NCI-H1092 (cell line): ENCODE measurements around the gene LRRK1.
"Not testable (repeated sequence)": the region's sequence is repeated elsewhere in the genome, so short reads cannot be mapped to it uniquely, and the experiment has no call there.

Experiments
- DNase-seq: peaks from one replicate; lab custom pipeline; 2025; lab: John Stamatoyannopoulos, UW

LRRK1 gene

DNA sequence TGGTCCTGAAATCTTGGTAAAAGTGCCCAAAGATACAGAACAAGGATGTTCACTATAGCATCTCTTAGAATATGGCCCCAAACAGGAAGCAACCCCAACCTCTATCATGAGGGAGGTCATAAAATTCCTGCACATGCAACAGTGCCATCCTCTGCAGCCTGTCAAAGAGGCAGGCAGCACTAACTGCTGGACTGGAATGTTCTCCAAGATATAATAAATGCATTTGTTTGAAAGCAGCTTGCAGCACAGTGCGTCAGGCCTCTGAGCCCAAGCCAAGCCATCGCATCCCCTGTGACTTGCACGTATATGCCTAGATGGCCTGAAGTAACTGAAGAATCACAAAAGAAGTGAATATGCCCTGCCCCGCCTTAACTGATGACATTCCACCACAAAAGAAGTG is 153.1 kb downstream of the LRRK1 start:
- DNase-seq = not testable (repeated sequence)

DNA sequence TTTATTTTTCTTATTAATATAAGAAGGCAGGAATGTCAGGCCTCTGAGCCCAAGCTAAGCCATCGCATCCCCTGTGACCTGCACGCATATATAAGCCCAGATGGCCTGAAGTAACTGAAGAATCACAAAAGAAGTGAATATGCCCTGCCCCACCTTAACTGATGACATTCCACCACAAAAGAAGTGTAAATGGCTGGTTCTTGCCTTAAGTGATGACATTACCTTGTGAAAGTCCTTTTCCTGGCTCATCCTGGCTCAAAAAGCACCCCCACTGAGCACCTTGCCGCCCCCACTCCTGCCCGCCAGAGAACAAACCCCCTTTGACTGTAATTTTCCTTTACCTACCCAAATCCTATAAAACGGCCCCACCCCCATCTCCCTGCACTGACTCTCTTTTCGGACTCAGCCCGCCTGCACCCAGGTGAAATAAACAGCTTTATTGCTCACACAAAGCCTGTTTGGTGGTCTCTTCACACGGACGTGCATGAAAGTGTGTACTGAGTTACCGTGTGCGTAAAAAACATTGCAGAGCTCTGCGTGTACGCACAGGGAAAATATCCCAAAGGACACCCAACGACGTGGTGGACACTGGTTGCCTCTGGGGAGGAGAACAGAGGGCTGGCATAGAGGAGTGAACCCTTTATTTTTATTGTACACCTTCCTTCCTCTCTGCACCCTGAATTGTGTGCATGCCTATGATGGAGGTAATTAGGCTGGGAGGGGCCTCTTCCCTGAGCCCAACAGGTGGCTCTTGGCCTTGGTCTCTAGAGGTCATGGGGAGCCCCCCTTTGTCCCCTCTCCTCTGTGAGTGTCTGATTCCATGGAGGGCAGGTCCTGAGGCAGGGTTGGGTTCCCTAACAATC is 158.9 kb downstream of the LRRK1 start:
- not testable (repeated sequence) for DNase-seq

DNA sequence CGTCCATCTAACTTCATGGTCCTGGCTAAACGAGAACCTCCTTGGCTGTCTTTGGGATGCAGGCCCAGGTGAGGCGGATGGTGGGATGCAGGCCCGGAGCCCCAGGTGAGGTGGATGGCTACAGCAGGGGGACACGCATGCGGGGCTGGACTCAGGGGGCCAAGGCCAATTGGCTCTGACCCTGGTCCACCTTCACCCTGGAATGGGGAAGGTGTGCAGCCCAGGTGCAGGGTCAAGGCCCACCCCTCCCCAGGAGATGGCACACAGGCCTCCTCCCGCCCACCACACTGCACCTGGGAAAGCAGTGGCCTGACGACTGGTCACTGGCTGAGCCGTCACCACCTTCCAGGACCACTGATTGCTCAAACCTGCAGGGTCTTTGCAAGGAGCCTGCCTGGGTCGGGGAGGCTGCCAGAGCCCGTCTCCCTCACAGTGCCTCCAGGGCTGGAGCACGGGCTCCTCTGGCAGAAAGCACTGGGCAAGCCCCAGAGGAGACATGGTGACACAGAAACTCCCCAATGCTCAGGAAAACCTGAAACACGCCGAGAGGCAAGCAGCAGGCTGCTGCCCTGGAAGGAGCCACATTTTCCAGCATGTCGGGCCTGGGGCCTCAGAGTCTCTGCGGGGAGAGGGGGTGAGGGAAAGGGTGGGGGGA is 159.6 kb downstream of the LRRK1 start:
- DNase-seq = no peak

DNA sequence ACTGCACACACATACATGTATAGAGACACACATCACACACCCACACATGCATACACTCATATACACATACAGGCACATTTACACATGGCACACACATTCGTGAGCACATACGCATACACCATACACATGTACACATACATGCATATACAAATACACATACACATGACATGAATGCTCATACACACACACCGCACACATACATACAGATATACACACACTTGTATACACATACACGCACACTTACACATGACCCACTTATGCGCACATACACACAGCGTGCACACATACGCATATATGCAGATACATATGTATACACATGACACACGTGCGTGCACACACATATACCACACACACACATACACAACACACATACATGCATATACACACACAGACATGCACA is 162.7 kb downstream of the LRRK1 start:
- DNase-seq = no peak

DNA sequence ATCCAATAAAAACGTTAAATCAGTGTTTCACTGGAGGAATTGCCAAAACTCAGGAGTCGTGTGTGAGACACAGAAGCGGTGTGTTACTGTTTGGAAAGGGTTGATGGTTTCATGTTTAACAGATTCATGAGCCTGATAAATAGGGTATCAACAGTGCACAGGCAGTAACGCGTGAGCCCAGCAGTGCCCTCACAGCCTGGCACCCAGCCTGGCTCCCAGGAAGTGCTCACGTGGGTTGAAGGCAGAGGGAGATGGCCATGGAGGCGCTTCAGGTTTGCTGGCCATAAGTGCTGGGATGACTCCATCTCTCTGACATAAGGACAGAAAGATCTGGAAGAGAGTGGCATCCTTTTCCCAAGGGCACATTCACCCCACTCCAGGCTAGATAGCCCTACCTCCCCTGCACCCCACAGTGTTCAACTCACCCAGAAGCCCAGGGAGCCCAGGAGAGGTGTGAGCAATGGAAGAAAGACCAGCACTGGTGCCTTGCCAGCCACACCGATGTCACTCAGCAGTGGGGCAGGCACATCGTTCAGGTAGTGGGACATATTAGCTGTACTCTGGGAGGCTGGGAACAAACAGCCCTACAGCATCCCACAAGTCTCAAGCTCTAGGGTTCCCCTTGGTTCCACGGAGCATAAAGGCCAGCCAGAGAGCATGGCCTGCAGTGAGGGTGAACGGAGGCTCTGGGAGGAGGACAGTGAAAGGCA is 164.3 kb downstream of the LRRK1 start:
- DNase-seq = no peak

DNA sequence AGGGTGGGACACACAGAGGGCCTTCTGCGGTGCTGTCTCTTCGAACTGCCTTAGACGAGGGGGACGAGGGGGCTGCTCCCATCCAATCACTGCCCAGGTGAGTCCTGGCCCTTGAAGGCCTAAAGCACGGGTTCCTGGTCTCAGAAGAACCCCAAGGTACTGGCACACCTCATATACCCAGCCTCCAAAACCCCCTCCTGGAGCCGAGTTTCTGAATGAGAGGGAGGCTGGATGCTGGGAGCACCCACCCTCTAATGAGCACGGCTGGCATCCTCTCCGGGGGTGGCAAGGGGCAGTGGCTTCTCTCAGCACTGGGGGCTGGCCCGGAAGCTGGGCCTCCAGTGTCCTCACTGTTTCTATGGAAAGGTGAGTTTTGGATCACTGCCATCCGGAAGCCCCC is 165.6 kb downstream of the LRRK1 start:
- no peak for DNase-seq

DNA sequence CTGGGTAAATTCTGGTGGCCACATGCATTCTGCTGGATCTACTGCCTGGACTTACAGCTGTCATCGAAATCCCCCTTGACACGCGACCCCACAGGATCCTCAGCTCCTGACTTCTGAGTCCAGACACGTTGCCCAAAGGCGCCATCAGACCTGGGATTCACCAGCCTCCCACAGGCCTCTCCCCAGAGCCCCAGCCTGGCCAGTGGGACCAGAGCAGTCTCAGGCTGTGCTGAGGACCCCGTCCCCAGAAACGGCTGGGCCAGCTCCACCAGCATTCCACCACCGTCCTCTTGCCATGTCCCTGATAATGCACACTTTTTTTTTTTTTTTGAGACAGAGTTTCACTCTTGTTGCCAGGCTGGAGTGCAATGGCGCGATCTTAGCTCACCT is 166.1 kb downstream of the LRRK1 start:
- DNase-seq = no peak

DNA sequence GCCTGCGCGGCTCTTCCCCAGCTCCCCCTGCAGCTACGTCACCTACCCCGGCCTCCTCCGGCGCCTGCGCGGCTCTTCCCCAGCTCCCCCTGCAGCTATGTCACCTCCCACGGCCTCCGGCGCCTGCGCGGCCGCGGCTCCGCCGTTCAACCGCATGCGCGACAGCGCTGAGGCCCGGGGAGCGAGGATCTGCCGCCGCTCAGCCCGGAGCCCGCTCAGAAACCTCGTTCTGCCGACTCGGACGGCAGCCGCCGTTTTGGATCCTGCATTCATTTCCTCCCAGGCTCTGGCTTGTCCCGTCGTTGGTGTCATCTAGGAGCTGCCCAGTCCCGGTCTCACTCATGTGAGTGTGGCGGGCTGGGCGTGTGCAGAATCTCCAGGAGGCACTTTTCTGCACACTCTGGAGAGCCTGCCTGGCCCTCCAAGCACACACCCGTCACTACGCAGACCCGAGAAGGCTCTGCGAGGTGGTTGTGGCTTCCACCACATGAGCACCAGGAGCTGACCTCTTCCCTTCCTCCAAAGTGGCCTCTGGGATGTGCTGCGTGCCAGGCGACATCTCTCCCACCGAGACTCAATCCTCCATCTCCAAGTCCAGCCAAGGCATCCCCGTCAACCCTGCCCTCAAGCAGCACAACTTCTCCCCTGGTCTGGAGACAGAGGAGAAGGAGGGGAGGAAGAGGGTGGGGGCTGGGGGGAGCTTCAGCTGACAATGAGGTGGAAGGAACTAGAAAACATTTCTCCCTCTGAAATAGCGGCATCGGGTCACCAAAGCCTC is 167.4 kb downstream of the LRRK1 start:
- no peak for DNase-seq

DNA sequence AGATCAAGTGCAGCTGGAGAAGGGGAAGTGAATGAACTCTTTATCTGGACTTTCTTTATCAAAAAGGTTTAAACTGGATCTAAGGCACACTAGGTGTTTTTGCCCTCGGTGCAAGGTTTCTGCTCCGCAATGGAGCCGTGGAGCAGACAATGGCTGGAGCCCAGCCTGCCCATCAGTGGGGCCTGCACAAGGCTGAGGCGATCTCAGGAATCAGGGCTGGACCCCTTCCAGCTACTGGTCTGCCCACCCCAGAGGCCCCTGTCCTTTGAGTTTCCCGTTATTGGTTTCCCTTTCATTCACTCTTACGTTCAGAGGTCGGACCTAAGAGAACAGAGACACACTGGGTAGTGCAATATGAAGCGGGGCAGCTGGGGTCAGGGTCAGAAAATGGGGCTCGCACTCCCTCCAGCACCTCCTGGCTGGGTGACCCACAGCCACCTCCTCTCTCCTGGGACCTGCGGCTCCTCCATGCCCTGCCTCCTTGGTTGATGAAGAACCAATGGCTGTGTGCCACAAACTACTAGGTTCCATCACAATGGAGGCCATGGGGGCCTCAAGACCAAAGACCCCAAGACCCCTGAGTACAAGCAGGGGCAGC is 168.1 kb downstream of the LRRK1 start:
- no peak for DNase-seq

DNA sequence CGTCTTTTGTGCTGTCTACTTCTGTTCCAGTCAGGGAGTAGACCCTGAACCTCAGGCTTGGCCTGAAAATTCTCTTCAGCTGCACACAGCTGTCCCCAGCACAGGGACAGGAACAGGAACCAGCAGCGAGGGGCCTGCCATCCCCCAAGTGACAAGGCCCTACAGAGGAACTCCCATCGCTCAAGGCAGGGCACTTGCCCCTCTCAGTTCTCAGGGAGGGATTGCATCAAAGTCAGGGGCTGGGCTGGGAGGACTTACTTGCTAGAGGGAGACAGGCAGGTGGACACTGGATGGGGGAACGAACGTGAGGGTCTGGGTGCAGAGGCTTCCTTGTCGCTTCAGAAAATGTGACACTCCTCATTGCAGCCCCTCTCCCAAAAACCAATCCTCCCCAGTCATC is 169.1 kb downstream of the LRRK1 start:
- DNase-seq = no peak

DNA sequence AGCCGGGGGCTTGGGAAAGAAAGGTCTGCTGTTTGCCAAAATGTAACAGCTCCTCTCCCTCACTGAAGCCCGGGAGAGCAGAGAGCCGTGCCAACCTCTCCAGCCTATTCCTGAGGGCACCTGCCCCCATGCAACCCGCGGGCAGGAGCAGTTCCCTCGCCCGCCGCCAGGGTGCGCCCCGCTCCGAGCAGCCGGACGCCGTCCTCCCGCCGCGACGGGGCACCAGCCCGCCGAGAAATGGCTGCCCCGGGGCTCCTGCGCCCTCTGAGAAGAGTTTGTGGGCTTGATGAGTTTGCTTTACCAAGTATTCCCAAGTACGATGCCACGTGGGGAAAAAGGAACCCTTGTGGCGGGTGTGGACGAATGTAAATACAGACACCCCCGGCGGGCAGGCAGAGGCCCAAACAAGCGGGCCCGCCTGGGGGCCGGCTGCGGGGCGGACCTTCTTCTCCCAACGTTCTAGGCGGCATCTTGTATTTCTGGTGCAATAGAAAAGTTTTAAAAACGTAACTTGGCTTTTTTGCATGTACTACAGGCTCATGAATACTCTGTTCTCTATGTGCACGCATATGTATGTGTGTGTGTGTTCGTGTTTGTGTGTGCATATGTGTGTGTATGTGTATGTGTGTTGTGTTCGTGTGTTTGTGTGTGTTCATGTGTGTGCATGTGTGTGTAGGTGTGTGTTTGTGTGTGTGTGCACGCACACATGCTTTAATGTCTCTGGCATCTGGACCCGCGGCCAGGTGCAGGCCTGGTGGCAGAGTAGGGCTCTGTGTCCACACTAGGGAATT is 169.8 kb downstream of the LRRK1 start:
- peak; percentile 18 for DNase-seq

DNA sequence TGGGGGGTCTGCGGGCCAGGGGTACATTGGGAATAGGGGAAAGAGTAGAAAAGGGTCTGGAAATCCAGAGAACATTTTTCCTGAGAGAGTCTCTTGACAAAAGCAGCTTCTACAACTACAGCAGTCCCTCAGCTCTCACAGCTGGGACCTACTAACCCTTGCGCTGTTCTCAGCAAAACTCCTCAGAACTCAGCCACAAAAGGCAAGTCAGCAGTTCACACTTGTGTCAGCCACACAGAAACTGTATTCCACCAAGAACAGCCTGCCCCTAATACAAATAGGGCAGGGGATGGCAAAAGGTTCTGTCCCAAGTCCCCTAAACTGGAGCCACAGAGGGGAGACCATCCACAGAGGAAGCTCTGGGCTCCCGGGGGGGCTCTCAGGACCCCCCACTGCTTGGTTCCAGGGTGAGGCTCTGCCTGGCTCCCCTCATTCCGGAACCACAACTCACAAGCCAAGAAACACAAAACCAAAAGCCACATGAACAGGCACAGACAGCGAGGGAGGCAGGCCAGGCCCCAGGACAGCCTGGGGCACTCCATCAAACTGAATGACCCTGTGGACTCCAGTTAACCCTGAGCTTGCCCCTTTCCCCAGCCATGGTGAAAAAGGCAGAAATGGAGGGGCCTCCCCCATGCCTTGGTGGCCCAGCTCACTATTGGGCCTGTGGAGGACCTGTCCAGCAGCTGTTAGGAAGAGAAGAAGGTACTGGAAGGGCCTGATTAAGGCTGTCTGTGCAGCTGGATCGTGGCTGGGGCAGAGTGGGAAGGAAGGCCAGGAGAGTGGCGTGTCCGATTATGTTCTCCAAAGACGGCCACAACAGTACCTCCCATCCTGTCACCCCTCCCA is 170.6 kb downstream of the LRRK1 start:
- DNase-seq = no peak

DNA sequence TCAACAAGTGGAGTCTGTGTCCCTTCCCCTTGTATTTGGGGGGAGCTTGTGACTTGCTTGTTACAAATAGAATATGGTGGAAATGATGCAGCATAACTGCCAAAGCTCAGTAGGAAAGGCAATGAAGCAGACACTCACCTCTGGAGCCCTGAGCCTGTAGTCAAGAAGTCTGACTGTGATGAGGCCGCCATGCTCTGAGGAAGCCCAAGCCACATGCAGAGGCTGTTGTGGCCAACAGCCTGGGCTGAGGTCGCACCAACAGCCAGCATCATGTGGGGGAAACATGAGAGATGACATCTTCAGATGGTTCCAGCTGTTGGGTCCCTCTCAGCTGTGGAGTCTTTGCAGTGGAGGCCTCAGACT is 171.3 kb downstream of the LRRK1 start:
- DNase-seq = no peak

DNA sequence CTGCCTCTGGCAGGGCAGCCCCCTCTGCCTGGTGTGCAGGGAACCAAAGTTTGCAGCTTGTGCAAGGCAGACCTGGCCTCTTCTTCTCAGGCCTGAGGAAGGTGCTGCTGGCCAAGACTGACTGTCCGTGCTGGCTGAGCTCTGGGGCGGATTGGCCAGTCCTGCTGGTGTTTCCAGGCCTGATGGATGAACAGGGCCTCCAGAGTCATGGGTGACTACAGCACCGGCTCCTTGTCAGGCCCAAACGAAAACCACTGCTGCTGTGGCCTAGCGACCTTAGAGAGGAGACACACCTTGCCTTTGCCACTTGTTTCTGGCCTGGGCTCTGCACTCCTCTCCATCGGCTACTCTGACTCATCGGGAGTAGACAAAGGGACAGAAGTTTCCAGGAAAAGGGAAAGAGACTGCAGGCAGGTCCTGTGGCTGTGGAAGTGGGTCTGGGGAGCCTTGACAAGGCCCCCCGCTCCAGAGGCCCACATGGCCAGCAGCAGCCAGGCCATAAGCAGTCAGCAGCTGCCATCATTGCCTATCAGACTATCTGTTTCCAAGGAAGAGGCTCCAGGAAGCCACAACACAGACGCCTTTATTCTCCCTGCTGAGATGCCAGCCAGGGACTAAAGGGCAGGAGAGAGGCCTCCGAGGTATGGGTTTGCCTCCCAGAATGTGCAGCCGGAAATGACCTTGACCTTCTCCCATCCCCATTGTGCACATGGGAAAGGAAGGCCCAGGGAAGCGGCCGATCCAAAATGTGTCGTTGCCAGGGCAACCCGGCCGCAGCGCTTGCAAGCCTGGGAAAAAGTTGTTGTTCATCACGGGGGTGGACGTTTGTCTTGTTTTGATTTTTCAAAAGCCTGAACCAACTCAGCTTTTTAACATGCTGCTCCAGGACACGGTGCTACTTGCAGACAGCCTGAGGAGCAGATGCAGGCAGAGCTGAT is 172.2 kb downstream of the LRRK1 start:
- no peak for DNase-seq

DNA sequence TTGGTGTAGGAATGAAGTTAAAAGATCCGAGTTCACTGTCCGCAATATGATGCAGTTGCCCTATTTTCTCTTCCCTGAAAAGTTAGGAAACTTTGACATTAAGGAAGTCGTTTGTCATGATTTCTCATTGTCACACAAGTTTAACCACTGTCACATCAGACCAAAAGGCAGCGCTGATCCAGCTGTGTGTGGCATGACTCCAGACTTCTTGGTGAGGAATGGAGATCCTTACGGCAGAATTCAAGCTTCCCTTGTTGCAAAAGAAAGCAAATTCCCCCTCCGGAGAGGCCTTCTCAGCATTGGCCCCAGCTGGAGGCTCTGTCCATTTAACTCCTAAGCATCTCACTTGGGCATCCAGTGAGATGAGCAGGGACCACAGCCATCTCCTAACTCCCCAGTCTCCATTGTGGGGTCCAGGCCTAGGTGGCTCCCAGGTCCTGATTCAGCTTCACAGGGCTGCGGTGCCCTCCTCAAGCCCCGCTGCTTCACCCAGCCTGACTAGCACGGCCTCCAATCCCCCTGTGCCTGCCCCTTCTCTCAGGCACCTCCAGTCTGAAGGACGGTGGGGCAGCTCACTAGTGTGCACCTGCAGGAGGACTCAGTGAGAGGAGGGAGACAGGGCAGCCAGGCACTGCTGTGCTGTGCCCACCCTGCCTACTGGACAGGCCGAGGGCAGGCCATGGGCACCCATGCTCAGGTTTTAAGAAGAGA is 173.2 kb downstream of the LRRK1 start:
- no peak for DNase-seq

DNA sequence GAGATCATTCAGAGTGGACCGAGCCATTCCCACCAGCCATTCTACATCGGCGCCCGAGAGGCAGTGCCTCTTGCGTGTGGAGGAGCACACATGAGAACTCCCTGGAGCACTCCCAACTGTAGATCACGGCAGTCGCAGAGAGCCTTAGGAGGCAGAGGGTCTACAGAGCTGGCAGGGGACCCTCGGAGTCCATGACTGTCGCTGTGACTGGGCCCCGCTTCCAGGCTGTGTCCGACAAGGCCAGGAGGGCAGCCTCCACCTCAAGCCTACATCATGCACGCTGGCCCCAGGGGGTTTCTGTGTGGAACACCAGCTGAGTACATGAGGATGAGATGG is 173.7 kb downstream of the LRRK1 start:
- no peak for DNase-seq

DNA sequence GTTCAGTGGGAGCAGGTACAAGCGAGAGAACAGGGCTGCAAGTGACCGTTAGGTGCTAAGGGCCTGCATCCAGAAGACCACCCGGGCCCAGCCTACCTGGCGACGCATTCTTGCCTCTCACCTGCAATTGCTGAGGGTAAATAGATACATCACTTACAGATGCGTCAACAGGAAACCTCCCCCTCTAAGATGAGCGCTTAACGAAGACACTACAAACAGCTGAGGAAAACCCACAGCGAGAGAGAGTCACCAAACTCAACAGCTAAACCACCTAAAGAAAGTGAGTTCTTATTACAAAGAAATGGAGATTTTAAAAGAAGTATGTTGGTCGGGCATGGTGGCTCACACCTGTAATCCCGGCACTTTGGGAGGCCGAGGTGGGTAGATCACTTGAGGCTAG is 174.8 kb downstream of the LRRK1 start:
- DNase-seq = no peak

DNA sequence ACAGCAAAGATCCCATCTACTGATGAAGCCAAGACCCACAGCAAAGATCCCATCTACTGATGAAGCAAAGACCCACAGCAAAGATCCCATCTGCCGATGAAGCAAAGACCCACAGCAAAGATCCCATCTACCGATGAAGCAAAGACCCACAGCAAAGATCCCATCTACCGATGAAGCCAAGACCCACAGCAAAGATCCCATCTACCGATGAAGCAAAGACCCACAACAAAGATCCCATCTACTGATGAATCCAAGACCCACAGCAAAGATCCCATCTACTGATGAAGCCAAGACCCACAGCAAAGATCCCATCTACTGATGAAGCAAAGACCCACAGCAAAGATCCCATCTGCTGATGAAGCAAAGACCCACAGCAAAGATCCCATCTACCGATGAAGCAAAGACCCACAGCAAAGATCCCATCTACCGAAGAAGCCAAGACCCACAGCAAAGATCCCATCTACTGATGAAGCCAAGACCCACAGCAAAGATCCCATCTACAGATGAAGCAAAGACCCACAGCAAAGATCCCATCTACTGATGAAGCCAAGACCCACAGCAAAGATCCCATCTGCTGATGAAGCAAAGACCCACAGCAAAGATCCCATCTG is 176.7 kb downstream of the LRRK1 start:
- not testable (repeated sequence) for DNase-seq
